Measurements from ENCODE around the gene OR2AK2.
A peak's percentile ranks its signal among the peaks of the same experiment; 100 is the strongest.

Gene OR2AK2

GRCh38 chr1:247964933-247965332 lies at the start of gene OR2AK2:
TSS of gene OR2AK2 (plus strand) at chr1:247965233. CDS start at chr1:247965377, 144 bp downstream.
- DNase-seq, result no peak

GRCh38 chr1:247919952-247920351 lies 45.1 kb upstream of the OR2AK2 start, which contains the start of gene OR2T8:
TSS of gene OR2T8 (plus strand) at chr1:247920252. CDS start at chr1:247921018, 766 bp downstream.
- DNase-seq, result no peak

DNA sequence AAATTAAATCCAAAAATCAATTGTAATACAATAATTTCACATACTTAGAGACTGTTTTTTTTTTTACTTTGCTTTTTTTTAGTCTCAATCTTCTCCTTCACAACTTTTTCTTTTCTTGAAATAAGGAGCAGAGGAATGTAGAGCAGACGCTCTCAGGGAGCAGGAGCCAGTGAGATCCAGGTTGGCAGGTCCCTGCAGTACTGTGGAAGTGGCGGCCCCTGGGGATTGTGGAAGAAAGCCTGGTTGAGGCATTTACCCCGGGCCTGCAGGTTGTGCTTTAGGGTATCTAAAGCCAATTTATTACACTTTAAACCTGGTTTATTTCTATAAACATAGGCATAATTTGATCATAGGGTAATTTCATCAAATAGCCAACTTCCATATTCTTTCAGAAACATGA lies 41.1 kb upstream of the OR2AK2 start:
- DNase-seq, result no peak

DNA sequence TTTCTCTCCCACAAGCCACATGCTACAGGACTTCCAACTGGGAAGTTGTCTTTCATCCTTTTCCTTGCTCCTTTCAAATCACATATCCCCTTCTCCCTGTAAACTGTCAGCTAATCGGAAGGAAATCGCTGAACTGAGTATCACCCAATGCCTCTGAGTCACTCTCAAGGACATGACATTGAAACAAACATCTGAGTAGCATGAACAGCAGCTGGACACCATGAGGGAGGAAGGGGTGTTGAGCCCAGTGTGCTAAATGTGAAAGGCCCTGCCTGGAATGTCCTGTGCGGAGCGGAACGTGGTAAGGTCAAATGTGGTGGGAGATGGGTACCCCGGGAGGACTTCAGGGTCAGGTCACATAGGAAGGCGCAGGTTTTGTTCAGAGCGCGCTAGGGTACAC lies 40.2 kb upstream of the OR2AK2 start, which contains the start of gene OR2AJ1:
TSS of gene OR2AJ1 (plus strand) at position 22 of the 400 bp plus-strand sequence. CDS start 8,880 bp downstream, outside the sequence.
- DNase-seq, result no peak

DNA sequence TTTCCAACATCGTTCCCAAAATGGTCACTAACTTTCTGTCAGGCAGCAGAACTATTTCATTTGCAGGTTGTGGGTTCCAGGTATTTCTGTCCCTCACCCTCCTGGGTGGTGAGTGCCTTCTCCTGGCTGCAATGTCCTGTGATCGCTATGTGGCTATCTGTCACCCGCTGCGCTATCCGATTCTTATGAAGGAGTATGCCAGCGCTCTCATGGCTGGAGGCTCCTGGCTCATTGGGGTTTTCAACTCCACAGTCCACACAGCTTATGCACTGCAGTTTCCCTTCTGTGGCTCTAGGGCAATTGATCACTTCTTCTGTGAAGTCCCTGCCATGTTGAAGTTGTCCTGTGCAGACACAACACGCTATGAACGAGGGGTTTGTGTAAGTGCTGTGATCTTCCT lies 31.0 kb upstream of the OR2AK2 start:
- DNase-seq, result no peak

DNA sequence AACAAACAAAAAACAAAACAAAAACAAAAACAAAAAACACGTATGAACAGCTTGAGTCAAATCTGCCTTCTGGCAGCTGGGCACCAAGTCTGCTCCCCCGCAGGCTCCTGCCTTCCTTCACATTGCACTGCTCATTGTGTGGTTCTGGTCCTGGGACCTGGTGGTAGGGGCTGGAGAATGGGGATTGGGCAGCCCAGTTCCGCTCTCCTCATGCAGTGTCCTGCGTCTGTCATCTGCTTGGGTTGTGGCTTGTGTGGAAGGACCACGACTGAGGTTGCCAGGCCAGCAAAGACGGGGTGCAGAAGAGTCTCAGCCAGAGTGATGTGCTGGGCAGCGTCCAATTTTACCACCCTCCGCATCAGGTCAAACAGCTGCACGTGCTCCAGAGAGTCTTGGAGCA lies 29.3 kb upstream of the OR2AK2 start:
- DNase-seq, result no peak

DNA sequence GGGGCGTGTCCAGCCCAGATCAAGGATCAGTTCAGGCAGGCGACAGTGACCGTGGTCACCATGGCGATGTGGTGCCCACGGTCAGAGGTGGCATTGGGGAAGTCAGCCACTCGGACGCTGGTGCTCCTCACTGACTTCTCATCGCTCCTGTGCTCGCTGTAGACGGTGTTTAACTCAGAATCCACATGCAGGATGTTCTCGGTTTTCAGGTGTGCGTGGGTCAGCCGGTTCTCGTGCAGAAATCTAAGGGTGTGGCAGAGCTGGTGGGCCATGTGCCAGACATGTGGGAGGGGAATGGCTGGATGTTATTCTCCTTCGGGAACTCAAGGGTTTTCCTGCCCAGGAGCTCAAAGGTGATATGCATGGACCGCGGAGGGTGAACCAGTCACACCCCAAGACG lies 28.6 kb upstream of the OR2AK2 start:
- DNase-seq, result no peak

- peak; percentile 97 for DNase-seq
Observed at GRCh38 chr1:247936965-247937734, 27.9 kb upstream of the OR2AK2 start.

GRCh38 chr1:247942624-247943023 lies 22.4 kb upstream of the OR2AK2 start:
- no peak for DNase-seq

DNA sequence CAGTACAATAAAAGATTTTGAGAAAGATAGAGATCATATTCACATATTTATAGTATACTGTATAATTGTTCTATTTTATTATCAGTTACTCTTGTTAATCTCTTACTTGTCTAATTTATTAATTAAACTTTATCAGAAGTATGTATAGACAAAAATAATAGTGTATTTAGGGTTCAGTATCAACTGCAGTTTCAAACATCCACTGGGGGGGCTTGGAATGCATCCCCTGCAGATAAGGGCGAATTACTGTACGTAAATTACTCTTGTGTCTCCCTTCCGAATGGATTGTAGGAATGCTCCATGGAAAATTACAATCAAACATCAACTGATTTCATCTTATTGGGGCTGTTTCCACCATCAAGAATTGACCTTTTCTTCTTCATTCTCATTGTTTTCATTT lies 16.5 kb upstream of the OR2AK2 start, which contains the start of gene OR2L8:
TSS of gene OR2L8 (plus strand) at position 301 of the 400 bp plus-strand sequence. CDS start at position 301, 0 bp downstream.
- DNase-seq, result no peak

DNA sequence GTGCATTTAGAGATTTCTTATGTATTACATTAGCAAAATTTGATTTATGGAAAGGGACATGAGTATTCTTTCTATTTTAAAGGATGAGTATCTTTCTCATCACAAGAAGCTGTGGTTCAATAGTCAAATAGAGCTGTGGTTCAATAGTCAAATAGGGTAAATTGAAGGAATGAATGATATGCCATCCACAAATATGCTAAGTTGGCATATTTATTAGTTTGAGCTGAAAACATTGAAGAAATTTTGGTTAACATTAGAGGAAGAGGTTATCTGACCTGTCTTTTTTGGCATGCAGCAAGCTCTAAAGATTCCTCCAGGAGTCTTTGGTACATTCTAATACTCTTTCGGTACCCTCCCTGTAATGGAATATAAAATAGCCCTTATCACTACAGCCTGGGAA lies 11.6 kb upstream of the OR2AK2 start:
- DNase-seq, result no peak

DNA sequence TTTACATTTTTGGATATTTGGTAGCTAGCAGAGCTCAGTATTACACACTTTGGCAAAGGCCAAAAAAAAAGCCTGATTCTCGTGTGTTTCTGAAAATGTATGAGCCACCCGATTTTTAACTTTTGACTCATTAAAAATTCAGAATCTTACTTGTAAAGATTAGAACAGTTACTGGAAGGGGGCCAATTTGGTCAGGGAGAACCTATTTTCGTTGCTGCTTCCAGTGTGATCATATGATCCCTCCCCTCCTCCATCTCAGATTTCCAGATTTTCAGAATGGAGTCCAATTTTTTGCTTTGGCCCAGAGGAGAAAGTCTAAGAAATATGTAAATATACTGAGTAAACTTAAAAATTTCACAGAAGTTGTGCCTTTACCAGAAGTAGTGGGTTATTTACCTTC lies 3.2 kb upstream of the OR2AK2 start:
- DNase-seq, result peak; percentile 79

GRCh38 chr1:247962911-247963588 lies 2.0 kb upstream of the OR2AK2 start:
- peak; percentile 92 for DNase-seq

DNA sequence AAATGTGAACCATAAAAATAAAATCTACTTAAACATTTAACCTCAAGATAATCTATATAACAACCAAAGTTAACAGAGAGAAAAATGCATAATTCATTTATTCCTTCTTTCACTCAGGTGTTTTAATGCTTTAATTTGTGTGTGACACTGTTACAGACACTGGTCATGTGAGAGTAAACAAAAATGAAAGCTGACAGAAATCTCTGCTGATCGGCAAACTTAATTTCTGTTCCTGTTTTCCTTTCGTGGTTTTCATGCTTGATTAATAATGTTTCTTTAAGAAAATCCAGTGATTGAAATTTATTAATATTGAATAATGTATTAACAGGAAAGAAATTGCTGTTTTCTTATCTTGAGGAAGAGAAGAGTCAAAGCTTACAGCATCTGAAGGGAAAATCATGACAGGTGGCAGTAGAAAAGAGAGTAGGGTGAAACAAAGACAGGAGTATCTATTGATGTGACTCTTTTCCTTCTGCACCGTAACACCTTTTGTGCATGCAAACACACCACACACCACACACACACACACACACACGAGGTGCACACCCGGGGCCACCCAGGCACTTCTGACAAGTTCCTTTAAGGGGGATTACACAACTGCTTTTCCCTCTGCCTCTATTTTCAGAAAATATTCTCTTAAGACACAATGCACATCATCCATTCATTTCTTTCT lies 1.6 kb downstream of the OR2AK2 start:
- no peak for DNase-seq

DNA sequence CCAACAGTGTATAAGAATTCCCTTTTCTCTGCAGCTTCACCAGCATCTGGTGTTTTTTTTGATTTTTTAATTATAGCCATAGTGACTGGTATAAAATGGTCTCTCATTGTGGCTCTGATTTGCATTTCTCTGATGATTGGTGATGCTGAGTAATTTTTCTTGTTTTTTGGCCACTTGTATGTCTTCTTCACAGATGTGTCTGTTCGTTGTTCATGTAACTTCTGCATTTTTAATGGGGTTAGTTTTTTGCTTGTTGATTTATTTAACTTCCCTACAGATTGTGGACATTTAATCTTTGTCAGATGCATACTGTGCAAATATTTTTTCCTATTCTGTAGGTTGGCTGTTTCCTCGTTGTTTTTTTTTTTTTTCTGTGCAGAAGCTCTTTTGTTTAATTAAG lies 28.0 kb downstream of the OR2AK2 start:
- DNase-seq, result peak; percentile 40

DNA sequence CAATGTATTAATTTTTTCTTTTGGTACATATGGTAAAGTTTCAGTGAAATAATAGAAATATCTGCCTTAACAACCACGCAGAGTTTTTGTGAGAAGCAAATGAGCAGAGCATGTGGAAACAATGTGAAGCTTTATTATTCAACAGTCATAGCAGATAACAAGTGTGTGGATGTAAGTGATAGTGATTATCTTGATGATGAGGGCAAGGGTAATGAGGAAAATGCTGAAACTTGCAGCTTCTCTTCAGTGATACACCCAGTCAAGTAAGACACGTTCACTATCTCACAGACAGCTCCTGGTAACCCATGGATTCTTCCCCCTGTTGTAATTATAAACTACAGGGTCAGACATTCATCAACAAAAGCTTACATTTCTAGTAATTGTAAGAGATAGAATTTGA lies 33.8 kb downstream of the OR2AK2 start:
- peak; percentile 74 for DNase-seq

- no peak for DNase-seq
Observed at GRCh38 chr1:248000169-248000568, 35.1 kb downstream of the OR2AK2 start.

- no peak for DNase-seq
Observed at GRCh38 chr1:248007778-248008177, 42.7 kb downstream of the OR2AK2 start.

GRCh38 chr1:248009681-248010080 lies 44.6 kb downstream of the OR2AK2 start:
- DNase-seq, result no peak

DNA sequence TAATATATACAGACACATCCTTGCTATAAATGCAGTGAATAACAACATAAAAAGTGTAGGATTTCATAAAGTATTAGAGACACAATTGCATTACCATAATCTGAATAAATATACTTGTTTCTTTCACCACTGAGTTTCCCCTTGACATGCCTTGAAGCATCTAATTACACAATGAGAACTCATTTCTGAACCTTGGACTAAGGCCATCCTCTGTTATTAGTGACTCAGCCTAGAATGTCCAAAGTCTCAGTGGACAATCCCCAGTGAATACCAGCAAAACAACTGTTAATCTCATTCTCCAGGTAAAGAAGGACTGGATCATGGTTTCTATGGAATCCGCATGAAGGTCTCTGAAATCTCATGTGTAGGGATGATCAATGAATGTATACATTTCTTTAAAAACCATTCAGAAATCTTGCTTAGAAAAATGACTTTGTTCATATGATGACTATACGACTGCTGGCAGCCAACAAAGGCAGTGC lies 48.2 kb downstream of the OR2AK2 start, which contains the start of gene OR2L5:
TSS of gene OR2L5 (plus strand) at position 432 of the 482 bp plus-strand sequence. CDS start 8,288 bp downstream, outside the sequence.
- DNase-seq, result no peak

- DNase-seq, result no peak
Observed at GRCh38 chr1:248015803-248016202, 50.8 kb downstream of the OR2AK2 start.

Data from hematopoietic multipotent progenitor cell treated with erythropoietin and hydrocortisone succinate and interleukin-3 and kit ligand, for 4 days (in vitro differentiated cells).